Measurements from ENCODE around the gene RPIA.
"Not testable (repeated sequence)": the region's sequence is repeated elsewhere in the genome, so short reads cannot be mapped to it uniquely, and the experiment has no call there.

The RPIA gene

GRCh38 chr2:88737385-88737784 lies 45.9 kb downstream of the RPIA start:
- DNase-seq, result no peak

- no peak for DNase-seq
Measured at GRCh38 chr2:88738271-88738670, 46.8 kb downstream of the RPIA start.

- peak; percentile 24 to 80 for DNase-seq
Measured at GRCh38 chr2:88739985-88740600, 48.6 kb downstream of the RPIA start.

GRCh38 chr2:88746929-88747490 lies 55.5 kb downstream of the RPIA start:
- DNase-seq, result no peak

GRCh38 chr2:88747990-88748389 lies 56.5 kb downstream of the RPIA start:
- DNase-seq, result no peak

GRCh38 chr2:88751768-88752167 lies 60.3 kb downstream of the RPIA start:
- no peak for DNase-seq

- no peak for DNase-seq
Measured at GRCh38 chr2:88753833-88754584, 62.5 kb downstream of the RPIA start.

- DNase-seq, result no peak
Measured at GRCh38 chr2:88754585-88755320, 63.3 kb downstream of the RPIA start.

GRCh38 chr2:88755836-88756235 lies 64.4 kb downstream of the RPIA start:
- no peak for DNase-seq

GRCh38 chr2:88757025-88757424 lies 65.6 kb downstream of the RPIA start:
- no peak for DNase-seq

GRCh38 chr2:88758702-88759101 lies 67.2 kb downstream of the RPIA start:
- not testable (repeated sequence) for DNase-seq

- DNase-seq, result no peak
Measured at GRCh38 chr2:88760819-88761598, 69.5 kb downstream of the RPIA start.

GRCh38 chr2:88764141-88764849 lies 72.8 kb downstream of the RPIA start:
- no peak for DNase-seq

- no peak for DNase-seq
Measured at GRCh38 chr2:88764850-88765153, 73.3 kb downstream of the RPIA start.

GRCh38 chr2:88765154-88765888 lies 73.8 kb downstream of the RPIA start:
- no peak for DNase-seq

- not testable (repeated sequence) for DNase-seq
Measured at GRCh38 chr2:88765889-88766481, 74.5 kb downstream of the RPIA start.

- no peak for DNase-seq
Measured at GRCh38 chr2:88770016-88770415, 78.5 kb downstream of the RPIA start.

- not testable (repeated sequence) for DNase-seq
Measured at GRCh38 chr2:88773233-88774028, 82.0 kb downstream of the RPIA start.

- not testable (repeated sequence) for DNase-seq
Measured at GRCh38 chr2:88789213-88789612, 97.7 kb downstream of the RPIA start.

- not testable (repeated sequence) for DNase-seq
Measured at GRCh38 chr2:88795932-88796331, 104.5 kb downstream of the RPIA start.
